ENCODE data around the gene SLC13A5.

The SLC13A5 gene

GRCh38 chr17:6755281-6755680, 42.1 kb upstream of the SLC13A5 start:
- Mint-ChIP-seq H3K4me3 (peak overlapping the region in 1 of 3 experiments; percentile 3), H3K9me3 (no peaks in the 10 kb centered on the region), H3K4me1 (peaks cover 10% of the 10 kb centered on the region), H3K27ac (peak overlapping the region in 2 of 3 experiments; percentile 12 to 52), H3K36me3 (ENCODE audit: low read depth) (no peaks in the 10 kb centered on the region), H3K27me3 (ENCODE audit: low read depth) (peaks cover 24% of the 10 kb centered on the region)
- TF ChIP-seq, protein P1, sequence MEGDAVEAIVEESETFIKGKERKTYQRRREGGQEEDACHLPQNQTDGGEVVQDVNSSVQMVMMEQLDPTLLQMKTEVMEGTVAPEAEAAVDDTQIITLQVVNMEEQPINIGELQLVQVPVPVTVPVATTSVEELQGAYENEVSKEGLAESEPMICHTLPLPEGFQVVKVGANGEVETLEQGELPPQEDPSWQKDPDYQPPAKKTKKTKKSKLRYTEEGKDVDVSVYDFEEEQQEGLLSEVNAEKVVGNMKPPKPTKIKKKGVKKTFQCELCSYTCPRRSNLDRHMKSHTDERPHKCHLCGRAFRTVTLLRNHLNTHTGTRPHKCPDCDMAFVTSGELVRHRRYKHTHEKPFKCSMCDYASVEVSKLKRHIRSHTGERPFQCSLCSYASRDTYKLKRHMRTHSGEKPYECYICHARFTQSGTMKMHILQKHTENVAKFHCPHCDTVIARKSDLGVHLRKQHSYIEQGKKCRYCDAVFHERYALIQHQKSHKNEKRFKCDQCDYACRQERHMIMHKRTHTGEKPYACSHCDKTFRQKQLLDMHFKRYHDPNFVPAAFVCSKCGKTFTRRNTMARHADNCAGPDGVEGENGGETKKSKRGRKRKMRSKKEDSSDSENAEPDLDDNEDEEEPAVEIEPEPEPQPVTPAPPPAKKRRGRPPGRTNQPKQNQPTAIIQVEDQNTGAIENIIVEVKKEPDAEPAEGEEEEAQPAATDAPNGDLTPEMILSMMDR (IDR thresholded peaks at IDR 0.05; ENCODE audit: unreplicated experiment in 3 of 3) = no peak

GRCh38 chr17:6753546-6753945, 40.4 kb upstream of the SLC13A5 start:
- Mint-ChIP-seq H3K4me1 (peaks cover 10% of the 10 kb centered on the region), H3K27ac (no peak overlapping the region), H3K9me3 (no peaks in the 10 kb centered on the region), H3K27me3 (ENCODE audit: low read depth) (peaks cover 17% of the 10 kb centered on the region), H3K4me3 (no peak overlapping the region), H3K36me3 (ENCODE audit: low read depth) (no peaks in the 10 kb centered on the region)
- TF ChIP-seq, protein P1 (IDR thresholded peaks at IDR 0.05; ENCODE audit: unreplicated experiment in 3 of 3) = no peak

- TF ChIP-seq, protein P1 (IDR thresholded peaks at IDR 0.05; ENCODE audit: unreplicated experiment in 3 of 3) = no peak
- Mint-ChIP-seq H3K4me1 (peaks cover 10% of the 10 kb centered on the region), H3K27ac (peak overlapping the region; percentile 48 to 82 (median 48)), H3K36me3 (ENCODE audit: low read depth) (no peaks in the 10 kb centered on the region), H3K9me3 (no peaks in the 10 kb centered on the region), H3K27me3 (ENCODE audit: low read depth) (peaks cover 15% of the 10 kb centered on the region), H3K4me3 (no peak overlapping the region)
Observed at GRCh38 chr17:6753006-6753445, 39.9 kb upstream of the SLC13A5 start.

- TF ChIP-seq, protein P1 (IDR thresholded peaks at IDR 0.05; ENCODE audit: unreplicated experiment in 3 of 3) = no peak
- Mint-ChIP-seq H3K9me3 (no peaks in the 10 kb centered on the region), H3K36me3 (ENCODE audit: low read depth) (no peaks in the 10 kb centered on the region), H3K4me1 (peaks cover 10% of the 10 kb centered on the region), H3K4me3 (no peak overlapping the region), H3K27me3 (ENCODE audit: low read depth) (peaks cover 13% of the 10 kb centered on the region), H3K27ac (peak overlapping the region; percentile 48 to 82 (median 48))
Observed at GRCh38 chr17:6752068-6752909, 39.1 kb upstream of the SLC13A5 start.

DNA sequence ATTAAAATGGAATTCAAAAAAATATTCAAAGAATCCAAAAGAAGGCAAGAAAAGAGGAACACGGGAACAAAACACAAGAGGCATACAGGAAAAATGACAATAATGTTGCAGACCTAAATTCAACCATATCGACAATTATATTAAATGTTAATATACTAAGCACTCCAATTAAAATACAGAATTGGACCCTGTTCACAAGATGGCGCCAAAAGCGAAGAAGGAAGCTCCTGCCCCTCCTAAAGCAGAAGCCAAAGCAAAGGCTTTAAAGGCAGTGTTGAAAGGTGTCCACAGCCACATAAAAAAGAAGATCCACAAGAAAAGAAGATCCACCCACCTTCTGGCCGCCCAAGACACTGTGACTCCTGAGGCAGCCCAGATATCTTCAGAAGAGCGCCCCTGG, 36.4 kb upstream of the SLC13A5 start:
- H3K4me1 Mint-ChIP-seq = peaks cover 4% of the 10 kb centered on the region

More for the DNA sequence above, 36.4 kb upstream of the SLC13A5 start:
- Mint-ChIP-seq H3K9me3 (no peaks in the 10 kb centered on the region), H3K4me3 (no peak overlapping the region), H3K27ac (no peak overlapping the region), H3K27me3 (ENCODE audit: low read depth) (peaks cover 17% of the 10 kb centered on the region), H3K36me3 (ENCODE audit: low read depth) (no peaks in the 10 kb centered on the region)
- TF ChIP-seq, protein P1 (IDR thresholded peaks at IDR 0.05; ENCODE audit: unreplicated experiment in 3 of 3) = no peak

Measured in nephron (organoid).